ENCODE results near the gene ERRFI1.
"Not testable (repeated sequence)": the region's sequence is repeated elsewhere in the genome, so short reads cannot be mapped to it uniquely, and the experiment has no call there.

The ERRFI1 gene

GRCh38 chr1:8026153-8026975 lies at the start of gene ERRFI1:
ERRFI1 (minus strand) TSS chr1:8026309; CDS start chr1:8015619, 10,690 bp downstream.
- peak; percentile 93 for DNase-seq

GRCh38 chr1:8075511-8076051 lies 49.5 kb upstream of the ERRFI1 start:
- no peak for DNase-seq

- no peak for DNase-seq
These were observed 47.2 kb upstream of the ERRFI1 start for GRCh38 chr1:8073112-8073855.

- DNase-seq = peak; percentile 94
These were observed 44.3 kb upstream of the ERRFI1 start for GRCh38 chr1:8070381-8070811.

- not testable (repeated sequence) for DNase-seq
These were observed 43.7 kb upstream of the ERRFI1 start for GRCh38 chr1:8069614-8070320.

- DNase-seq = no peak
These were observed 39.3 kb upstream of the ERRFI1 start for GRCh38 chr1:8065369-8065768.

- no peak for DNase-seq
These were observed 37.4 kb upstream of the ERRFI1 start for GRCh38 chr1:8063298-8064036.

GRCh38 chr1:8062861-8063260 lies 36.8 kb upstream of the ERRFI1 start:
- DNase-seq = no peak

- DNase-seq = no peak
These were observed 35.7 kb upstream of the ERRFI1 start for GRCh38 chr1:8061673-8062386.

- peak; percentile 57 for DNase-seq
These were observed 35.1 kb upstream of the ERRFI1 start for GRCh38 chr1:8061210-8061609.

GRCh38 chr1:8059161-8059622 lies 33.1 kb upstream of the ERRFI1 start:
- DNase-seq = no peak

GRCh38 chr1:8057779-8058178 lies 31.7 kb upstream of the ERRFI1 start:
- not testable (repeated sequence) for DNase-seq

GRCh38 chr1:8055973-8056372 lies 29.9 kb upstream of the ERRFI1 start:
- DNase-seq = no peak

- DNase-seq = no peak
These were observed 27.9 kb upstream of the ERRFI1 start for GRCh38 chr1:8053878-8054567.

- no peak for DNase-seq
These were observed 25.5 kb upstream of the ERRFI1 start for GRCh38 chr1:8051650-8052049.

GRCh38 chr1:8049229-8049628 lies 23.1 kb upstream of the ERRFI1 start:
- not testable (repeated sequence) for DNase-seq

GRCh38 chr1:8047686-8048445 lies 21.8 kb upstream of the ERRFI1 start:
- no peak for DNase-seq

- no peak for DNase-seq
These were observed 21.0 kb upstream of the ERRFI1 start for GRCh38 chr1:8047112-8047511.

GRCh38 chr1:8046391-8046790 lies 20.3 kb upstream of the ERRFI1 start:
- DNase-seq = no peak

GRCh38 chr1:8043621-8044020 lies 17.5 kb upstream of the ERRFI1 start:
- no peak for DNase-seq

Measured in DMS79 treated with DMSO at 0.1 percent for 48 hours (cell line).